DOHH2 (cell line): ENCODE results near the gene KCTD3.

ENCODE experiments used
- H3F3A ChIP-seq: fragments of 200-600 bp; sonication (generic), shearing (Covaris generic); 2 replicates; pipeline ENCODE4 v1.6.0; 2016; ENCODE audit warnings: antibody characterized with exemption, mild to moderate bottlenecking; ENCODE audit not compliant: control insufficient read depth, insufficient read depth
- H3K27ac ChIP-seq: fragments of 200-600 bp; sonication (generic); 2 replicates; pipeline ENCODE4 v1.5.1; 2014; ENCODE audit warnings: low read depth, mild to moderate bottlenecking, low read length, moderate library complexity
- H3K27me3 ChIP-seq: fragments of 200-600 bp; sonication (generic); 2 replicates; pipeline ENCODE4 v1.6.1; 2014; ENCODE audit warnings: mild to moderate bottlenecking, low read length, mixed read lengths; ENCODE audit not compliant: control insufficient read depth
- H3K36me3 ChIP-seq: fragments of 200-600 bp; sonication (generic); 2 replicates; pipeline ENCODE4 v1.6.1; 2014; ENCODE audit warnings: mild to moderate bottlenecking, low read length, moderate library complexity, mixed read lengths; ENCODE audit not compliant: control insufficient read depth
- H3K4me1 ChIP-seq: fragments of 200-600 bp; sonication (generic); 2 replicates; pipeline ENCODE4 v1.6.1; 2014; ENCODE audit warnings: mild to moderate bottlenecking, low read length, mixed read lengths; ENCODE audit not compliant: control insufficient read depth
- H3K4me2 ChIP-seq: fragments of 200-600 bp; sonication (generic); 2 replicates; pipeline ENCODE4 v1.6.0; 2014; ENCODE audit warnings: mild to moderate bottlenecking, low read length, moderate library complexity
- H3K4me3 ChIP-seq: fragments of 200-600 bp; sonication (generic); 2 replicates; pipeline ENCODE4 v1.5.1; 2014; ENCODE audit warnings: mild to moderate bottlenecking, low read length, mixed read lengths
- H3K79me2 ChIP-seq: fragments of 200-600 bp; sonication (generic); 2 replicates; pipeline ENCODE4 v1.6.1; 2014; ENCODE audit warnings: mild to moderate bottlenecking, low read length, mixed read lengths; ENCODE audit not compliant: control insufficient read depth
- H3K9me2 ChIP-seq: fragments of 200-600 bp; sonication (generic); replicated peaks from 2 replicates; pipeline ENCODE4 v1.6.1; 2014; ENCODE audit warnings: mild to moderate bottlenecking, low read length, mixed read lengths; ENCODE audit not compliant: control insufficient read depth
- H3K9me3 ChIP-seq: fragments of 200-600 bp; sonication (generic); 2 replicates; pipeline ENCODE4 v1.6.1; 2014; ENCODE audit warnings: antibody characterized with exemption, low read length, mixed read lengths; ENCODE audit not compliant: control insufficient read depth, insufficient read depth
- H4K20me1 ChIP-seq: fragments of 200-600 bp; sonication (generic); 2 replicates; pipeline ENCODE4 v1.6.0; 2014; ENCODE audit warnings: low read depth, mild to moderate bottlenecking, antibody characterized with exemption, low read length, moderate library complexity; ENCODE audit not compliant: control insufficient read depth, insufficient read depth
- CTCF ChIP-seq: fragments of 200-600 bp; sonication (generic); IDR thresholded peaks from one replicate; pipeline ENCODE4 v1.5.1; 2014; ENCODE audit warnings: antibody characterized with exemption, mild to moderate bottlenecking, low read depth, low read length; ENCODE audit not compliant: poor library complexity, severe bottlenecking
- EZH2phosphoT487 ChIP-seq: fragments of 200-600 bp; sonication (generic); IDR thresholded peaks from 2 replicates; pipeline ENCODE4 v1.6.1; 2017; ENCODE audit warnings: borderline replicate concordance, mild to moderate bottlenecking, antibody characterized with exemption, low read length, moderate library complexity, mixed read lengths

KCTD3 gene

DNA sequence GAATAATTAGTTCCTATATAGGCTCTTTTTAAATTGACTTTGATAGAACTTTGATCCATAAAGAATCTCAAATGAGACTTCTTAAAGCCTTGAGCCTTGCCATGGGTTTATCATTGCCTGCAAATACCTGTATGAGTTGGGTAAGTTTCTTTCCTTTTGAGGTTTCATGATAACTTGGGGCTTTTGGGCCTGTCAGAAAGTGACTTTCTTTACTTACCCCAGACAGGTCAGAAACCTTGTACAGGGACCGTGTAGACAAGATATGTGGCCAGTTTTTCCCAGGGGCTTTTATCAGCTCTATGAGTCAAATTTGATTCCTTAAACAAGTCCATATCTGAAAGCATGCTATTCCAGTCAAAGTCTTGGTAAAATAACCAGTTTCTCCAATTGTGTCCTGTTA lies 17.3 kb downstream of the KCTD3 start:
- Histone ChIP-seq H3K4me3 (no peak overlapping the region), H3K4me2 (no peak overlapping the region), H3K27me3 (no peaks in the 10 kb centered on the region), H3K27ac (no peak overlapping the region), H3F3A (no peaks in the 10 kb centered on the region), H3K4me1 (no peaks in the 10 kb centered on the region), H3K9me3 (no peaks in the 10 kb centered on the region), H3K9me2 (no peaks in the 10 kb centered on the region), H3K79me2 (no peaks in the 10 kb centered on the region), H4K20me1 (no peaks in the 10 kb centered on the region), H3K36me3 (peaks cover 37% of the 10 kb centered on the region)
- TF ChIP-seq EZH2phosphoT487 (no peak), CTCF (no peak)

DNA sequence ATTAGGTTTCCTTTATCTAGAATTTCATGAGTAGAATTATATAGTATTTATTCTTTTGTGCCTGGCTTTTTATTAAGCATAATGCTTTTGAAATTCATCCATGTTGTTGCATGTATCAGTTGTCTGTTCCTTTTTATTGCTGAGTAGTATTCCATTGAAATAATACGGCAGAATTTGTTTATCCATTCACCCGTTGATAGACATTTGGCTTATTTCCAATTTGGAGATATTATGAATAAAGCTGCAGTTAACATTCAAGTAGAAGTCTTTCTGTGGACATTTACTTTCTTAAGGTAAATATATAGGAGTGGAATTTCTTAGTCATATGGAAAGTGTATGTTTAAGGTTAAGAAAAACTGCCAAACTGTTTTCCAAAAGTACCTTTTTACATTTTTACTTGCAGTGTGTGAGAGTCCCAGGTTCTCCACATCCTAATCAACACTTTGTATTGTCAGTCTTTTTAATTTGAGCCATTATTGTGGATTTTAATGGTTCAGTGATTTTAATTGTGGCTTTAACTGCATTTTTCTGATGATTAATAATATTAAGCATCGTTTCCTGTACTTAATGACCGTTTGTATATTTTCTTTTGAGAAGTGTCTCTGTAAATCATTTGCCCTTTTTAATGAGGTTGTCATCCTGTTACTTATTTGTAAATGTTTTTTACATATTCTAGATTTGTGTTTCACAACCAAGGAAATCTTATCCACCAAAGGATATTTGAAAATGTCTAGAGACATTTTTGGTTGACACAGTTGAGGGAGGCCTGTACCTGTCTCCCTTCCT lies 22.7 kb downstream of the KCTD3 start:
- no peaks in the 10 kb centered on the region for H4K20me1 ChIP-seq
- H3K4me1 ChIP-seq: no peaks in the 10 kb centered on the region
- no peaks in the 10 kb centered on the region for H3K79me2 ChIP-seq
- no peak overlapping the region for H3K4me2 ChIP-seq
- peaks cover 11% of the 10 kb centered on the region for H3K36me3 ChIP-seq
- no peak overlapping the region for H3K27ac ChIP-seq
- H3K27me3 ChIP-seq: no peaks in the 10 kb centered on the region
- no peaks in the 10 kb centered on the region for H3K9me3 ChIP-seq
- TF ChIP-seq EZH2phosphoT487 (no peak), CTCF (no peak)
- H3K4me3 ChIP-seq: no peak overlapping the region
- no peaks in the 10 kb centered on the region for H3F3A ChIP-seq
- no peaks in the 10 kb centered on the region for H3K9me2 ChIP-seq

DNA sequence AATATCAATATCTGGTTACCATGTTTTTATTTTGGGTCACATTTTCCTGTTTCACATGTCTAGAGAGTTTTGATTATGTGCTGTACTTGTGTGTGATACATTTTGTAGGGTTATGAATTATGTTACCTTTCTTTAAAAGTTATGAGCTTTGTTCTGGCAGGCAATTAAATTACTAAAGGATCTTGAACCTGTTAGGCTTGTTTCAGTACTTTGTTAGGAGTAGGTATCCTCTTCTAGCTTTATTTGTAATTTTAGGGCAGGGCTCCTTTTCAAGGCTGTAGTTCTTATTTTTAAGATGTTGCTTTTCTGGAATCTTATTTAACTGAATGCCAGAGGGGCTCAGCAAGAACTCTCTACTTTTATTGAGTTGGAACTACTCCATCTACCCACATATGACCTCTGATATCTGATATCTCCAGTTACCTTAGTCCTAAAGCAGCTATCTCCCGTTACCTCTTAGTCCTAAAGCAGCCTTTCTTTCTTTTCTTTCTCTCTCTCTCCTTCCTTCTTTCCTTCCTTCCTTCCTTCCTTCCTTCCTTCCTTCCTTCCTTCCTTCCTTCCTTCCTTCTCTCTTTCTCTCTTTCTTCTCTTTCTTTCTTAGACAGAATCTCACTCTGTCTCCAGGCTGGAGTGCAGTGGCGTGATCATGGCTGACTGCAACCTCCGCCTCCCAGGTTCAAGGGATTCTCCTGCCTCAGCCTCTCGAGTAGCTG lies 23.8 kb downstream of the KCTD3 start:
- TF ChIP-seq CTCF: no peak
- no peak for TF ChIP-seq EZH2phosphoT487
- no peaks in the 10 kb centered on the region for H3K27me3 ChIP-seq
- no peaks in the 10 kb centered on the region for H3K9me3 ChIP-seq
- no peak overlapping the region for H3K27ac ChIP-seq
- no peaks in the 10 kb centered on the region for H3F3A ChIP-seq
- no peaks in the 10 kb centered on the region for H4K20me1 ChIP-seq
- no peak overlapping the region for H3K4me2 ChIP-seq
- no peaks in the 10 kb centered on the region for H3K4me1 ChIP-seq
- no peaks in the 10 kb centered on the region for H3K79me2 ChIP-seq
- H3K36me3 ChIP-seq: peaks cover 18% of the 10 kb centered on the region
- no peak overlapping the region for H3K4me3 ChIP-seq
- H3K9me2 ChIP-seq: no peaks in the 10 kb centered on the region
